Measurements from ENCODE around the gene PHF23.

The PHF23 gene

DNA sequence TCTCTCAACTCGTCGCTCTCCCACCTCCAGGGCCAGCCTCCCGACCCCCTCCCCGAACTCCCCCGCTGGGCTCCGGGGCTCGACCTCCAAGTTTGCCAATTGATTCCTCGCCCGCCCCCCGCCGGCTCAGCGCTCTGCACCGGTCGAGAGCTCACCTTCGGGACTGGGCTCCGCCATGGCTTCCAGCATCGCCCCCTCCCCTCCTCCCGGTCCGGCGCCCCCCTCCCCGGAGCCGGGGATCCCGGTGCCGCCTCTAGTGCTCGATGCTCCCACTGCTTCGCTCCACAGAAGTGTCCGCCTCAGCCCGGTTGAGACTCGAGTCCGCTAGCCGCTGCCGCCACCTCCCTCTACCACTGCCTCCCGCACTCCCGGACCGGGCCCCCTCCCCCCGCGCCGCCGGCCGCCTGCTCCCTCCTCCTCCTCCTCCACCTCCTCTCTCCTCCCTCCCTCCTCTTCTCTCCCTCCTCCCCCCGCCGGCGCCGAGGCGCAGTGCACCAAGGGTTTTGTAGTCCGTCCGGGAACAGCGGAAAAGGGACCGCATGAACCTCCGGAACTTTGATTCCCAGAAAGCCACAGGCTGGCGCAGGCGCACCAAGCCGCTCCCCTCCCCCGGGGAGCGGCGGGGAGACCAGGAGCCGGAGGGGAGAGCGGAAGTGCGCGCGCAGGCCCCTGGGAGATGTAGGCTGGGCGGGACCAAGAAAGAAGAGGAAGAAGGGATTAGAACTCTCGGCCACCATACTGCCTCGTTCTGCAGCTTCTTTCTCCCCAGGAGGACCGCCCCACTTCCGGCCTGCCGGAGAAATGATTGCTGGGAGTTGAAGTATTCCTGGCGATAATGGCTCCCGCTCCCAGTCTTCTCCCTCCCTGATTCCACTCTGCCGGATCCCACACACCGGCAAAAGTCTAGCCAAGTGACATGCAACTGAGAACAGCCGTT is at the start of gene PHF23:
Gene PHF23, minus strand, starts transcription at position 367 of the 937 bp plus-strand sequence. Its CDS starts 178 bp downstream, at position 189.
- no peak for FAIRE-seq

GRCh38 chr17:7285679-7286078 is 46.4 kb upstream of the PHF23 start:
- no peak for DNase-seq (ENCODE audit: low spot score)
- no peak for FAIRE-seq

More for the DNA sequence above, at the start of gene PHF23:
- DNase-seq (ENCODE audit: low spot score), result peak; percentile 95

DNA sequence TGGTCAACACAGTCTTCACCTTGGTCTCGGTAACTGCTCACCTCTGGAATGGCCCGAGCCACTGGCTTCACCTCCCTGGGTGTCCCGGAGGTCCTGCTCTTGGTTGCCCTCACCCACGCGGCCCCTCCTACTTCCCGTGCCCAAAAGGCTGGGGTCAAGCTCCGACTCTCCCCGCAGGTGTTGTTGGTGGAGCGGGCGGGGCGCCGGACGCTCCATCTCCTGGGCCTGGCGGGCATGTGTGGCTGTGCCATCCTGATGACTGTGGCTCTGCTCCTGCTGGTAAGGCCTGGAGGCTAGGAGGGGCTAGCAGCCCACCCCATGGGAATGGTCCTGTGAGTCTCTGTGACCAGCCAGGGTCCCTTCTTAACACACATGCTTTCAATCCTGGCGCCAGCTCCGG is 45.7 kb upstream of the PHF23 start:
- DNase-seq (ENCODE audit: low spot score), result no peak
- FAIRE-seq, result no peak

GRCh38 chr17:7283471-7284216 is 44.4 kb upstream of the PHF23 start:
- FAIRE-seq (no peak), DNase-seq (ENCODE audit: low spot score) (no peak)

GRCh38 chr17:7282752-7283321 is 43.6 kb upstream of the PHF23 start:
- DNase-seq (ENCODE audit: low spot score) (no peak), FAIRE-seq (no peak)

GRCh38 chr17:7281953-7282751 is 42.9 kb upstream of the PHF23 start:
- FAIRE-seq, result no peak
- DNase-seq (ENCODE audit: low spot score), result no peak

DNA sequence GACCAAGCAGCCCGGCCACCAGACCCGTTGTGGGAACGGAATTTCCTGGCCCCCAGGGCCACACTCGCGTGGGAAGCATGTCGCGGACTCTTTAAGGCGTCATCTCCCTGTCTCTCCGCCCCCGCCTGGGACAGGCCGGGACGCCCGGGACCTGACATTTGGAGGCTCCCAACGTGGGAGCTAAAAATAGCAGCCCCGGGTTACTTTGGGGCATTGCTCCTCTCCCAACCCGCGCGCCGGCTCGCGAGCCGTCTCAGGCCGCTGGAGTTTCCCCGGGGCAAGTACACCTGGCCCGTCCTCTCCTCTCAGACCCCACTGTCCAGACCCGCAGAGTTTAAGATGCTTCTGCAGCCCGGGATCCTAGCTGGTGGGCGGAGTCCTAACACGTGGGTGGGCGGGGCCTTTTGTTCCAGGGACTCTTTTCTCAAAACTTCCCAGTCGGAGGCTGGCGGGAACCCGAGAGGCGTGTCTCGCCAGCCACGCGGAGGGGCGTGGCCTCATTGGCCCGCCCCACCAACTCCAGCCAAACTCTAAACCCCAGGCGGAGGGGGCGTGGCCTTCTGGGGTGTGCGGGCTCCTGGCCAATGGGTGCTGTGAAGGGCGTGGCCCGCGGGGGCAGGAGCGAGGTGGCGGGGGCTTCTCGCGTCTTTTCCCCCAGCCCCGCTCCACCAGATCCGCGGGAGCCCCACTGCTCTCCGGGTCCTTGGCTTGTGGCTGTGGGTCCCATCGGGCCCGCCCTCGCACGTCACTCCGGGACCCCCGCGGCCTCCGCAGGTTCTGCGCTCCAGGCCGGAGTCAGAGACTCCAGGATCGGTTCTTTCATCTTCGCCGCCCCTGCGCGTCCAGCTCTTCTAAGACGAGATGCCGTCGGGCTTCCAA is 42.1 kb upstream of the PHF23 start, which contains the start of gene SLC2A4:
Gene SLC2A4, plus strand, starts transcription at position 645 of the 879 bp plus-strand sequence. Its CDS starts 217 bp downstream, at position 862.
- no peak for FAIRE-seq
- DNase-seq (ENCODE audit: low spot score), result peak; percentile 93

- peak; percentile 69 for DNase-seq (ENCODE audit: low spot score)
- no peak for FAIRE-seq
Measured at GRCh38 chr17:7280519-7281073, 41.3 kb upstream of the PHF23 start.

DNA sequence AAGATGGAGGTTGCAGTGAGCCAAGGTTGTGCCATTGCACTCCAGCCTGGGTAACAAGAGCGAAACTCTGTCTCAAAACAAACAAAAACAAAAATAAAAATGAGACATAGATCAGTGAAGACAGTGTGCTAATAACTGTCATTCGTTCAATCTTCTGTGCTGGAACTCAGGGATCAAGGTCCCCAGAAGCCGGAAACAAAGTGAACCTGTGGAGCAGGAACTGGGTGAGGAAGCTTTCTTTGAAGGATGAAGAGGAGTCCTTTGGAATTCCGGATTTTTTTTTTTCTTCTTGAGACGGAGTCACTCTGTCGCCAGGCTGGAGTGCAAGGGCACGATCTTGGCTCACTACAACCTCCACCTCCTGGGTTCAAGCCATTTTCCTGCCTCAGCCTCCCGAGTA is 40.2 kb upstream of the PHF23 start:
- FAIRE-seq, result no peak

DNA sequence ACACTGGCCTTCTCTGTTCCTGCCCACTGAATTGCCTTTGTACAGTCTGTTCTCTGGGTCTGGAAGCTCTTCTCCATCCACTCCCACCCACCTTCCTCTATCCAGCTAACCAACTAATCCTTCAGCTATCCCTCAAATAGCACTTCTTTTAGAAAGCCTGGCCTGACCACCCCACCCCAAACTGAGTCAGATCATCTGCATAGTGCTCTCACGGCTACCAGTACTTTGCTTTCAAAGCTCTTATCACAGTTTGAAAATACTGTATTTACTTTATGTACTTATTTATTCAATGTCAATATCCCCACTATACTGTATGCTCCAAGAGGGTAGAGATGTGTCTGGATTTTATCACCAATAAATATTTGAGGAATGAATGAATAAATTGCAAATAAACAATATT is 27.5 kb upstream of the PHF23 start:
- DNase-seq (ENCODE audit: low spot score) (no peak), FAIRE-seq (no peak)

More for the DNA sequence above, 40.2 kb upstream of the PHF23 start:
- no peak for DNase-seq (ENCODE audit: low spot score)

DNA sequence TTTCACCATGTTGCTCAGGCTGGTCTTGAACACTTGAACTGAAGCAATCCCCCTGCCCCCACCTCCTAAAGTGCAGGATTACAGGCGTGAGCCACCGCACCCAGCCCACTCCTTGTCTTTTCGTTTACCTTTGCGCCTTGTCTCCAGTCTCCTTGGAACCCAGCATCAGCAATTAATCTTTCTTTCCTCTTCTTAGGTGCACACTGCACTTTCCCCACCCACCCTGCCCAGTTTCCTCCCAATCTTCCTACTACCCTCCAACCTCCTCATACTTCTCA is 24.5 kb upstream of the PHF23 start:
- FAIRE-seq, result no peak

GRCh38 chr17:7262935-7263800 is 23.9 kb upstream of the PHF23 start:
- DNase-seq (ENCODE audit: low spot score) (no peak), FAIRE-seq (no peak)

More for the DNA sequence above, 24.5 kb upstream of the PHF23 start:
- DNase-seq (ENCODE audit: low spot score), result no peak

DNA sequence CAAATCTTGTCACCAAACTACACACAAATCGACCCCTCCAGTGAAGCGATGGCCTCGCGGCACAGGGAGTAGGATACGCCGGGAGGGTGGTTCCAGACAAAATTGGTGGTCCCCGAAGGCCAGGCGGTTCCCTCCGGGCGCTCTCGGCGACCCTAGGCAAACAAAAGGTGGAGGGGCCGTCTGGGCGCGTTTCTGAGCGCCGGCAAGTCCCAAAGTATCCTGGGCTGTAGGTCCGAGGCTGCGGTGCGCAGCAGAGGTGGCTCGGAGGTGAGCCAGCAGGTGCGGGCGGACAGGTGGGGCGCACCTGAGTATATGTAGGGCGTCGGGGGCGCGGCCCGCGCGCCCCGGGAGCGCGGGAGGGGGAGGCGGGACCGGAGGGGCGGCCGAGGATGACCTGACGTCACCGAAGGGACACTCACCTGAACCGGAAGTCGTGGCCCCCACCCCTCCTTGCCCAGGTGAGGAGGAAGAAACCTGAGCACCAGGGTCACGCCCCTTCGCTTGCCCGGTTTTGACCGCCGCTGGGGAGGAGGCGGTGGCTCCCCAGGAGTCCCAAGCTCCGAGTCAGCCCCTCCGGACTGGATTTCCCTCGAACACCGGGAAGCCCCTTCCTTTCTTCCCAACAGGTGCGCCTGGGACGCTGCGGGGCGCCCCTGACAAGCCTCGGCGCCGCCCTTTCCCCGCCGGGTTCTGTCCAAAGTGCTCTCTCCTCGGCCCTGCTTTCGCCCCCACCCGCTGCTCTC is 23.1 kb upstream of the PHF23 start, which contains the start of gene CLDN7:
Gene CLDN7, minus strand, starts transcription at position 287 of the 743 bp plus-strand sequence. CDS start 435 bp downstream, outside the sequence.
- DNase-seq (ENCODE audit: low spot score), result no peak
- no peak for FAIRE-seq

DNA sequence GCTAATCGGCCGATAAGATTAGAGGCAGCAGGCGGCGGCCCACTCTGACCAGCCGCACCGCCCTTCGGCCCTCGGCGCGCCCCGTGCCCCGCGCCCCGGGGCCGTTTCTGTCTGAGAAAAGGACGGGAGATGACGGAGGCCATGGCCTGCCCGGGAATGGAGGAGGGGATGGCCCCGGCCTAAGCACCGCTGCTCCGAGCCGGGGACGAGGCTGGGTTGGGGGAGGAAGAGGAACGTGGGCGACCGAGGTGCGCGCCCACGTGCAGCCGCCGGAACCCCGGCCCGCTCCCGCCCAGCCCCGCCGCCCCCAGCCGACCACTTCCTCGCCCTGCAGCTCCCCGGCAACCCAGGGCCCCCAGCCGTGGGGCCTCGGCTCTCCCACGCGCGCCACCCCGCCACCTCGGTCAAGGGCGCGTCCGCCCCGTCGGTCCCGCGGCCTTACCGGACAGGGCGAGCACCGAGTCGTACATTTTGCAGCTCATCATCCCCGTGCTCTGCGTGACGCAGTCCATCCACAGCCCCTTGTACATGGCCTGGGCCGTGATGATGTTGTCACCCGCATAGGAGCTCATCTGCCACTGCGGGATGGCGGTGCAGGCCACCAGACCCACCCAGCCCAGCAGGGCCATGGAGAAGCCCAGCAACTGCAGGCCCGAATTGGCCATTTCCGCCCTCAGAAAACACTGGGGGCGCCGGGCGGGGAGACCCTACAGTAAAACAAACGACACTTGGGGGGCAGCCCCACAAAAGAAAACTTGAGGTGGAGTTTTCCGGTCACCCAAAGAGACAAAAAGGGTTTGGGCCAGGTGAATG is 22.3 kb upstream of the PHF23 start:
- FAIRE-seq, result no peak
- no peak for DNase-seq (ENCODE audit: low spot score)

DNA sequence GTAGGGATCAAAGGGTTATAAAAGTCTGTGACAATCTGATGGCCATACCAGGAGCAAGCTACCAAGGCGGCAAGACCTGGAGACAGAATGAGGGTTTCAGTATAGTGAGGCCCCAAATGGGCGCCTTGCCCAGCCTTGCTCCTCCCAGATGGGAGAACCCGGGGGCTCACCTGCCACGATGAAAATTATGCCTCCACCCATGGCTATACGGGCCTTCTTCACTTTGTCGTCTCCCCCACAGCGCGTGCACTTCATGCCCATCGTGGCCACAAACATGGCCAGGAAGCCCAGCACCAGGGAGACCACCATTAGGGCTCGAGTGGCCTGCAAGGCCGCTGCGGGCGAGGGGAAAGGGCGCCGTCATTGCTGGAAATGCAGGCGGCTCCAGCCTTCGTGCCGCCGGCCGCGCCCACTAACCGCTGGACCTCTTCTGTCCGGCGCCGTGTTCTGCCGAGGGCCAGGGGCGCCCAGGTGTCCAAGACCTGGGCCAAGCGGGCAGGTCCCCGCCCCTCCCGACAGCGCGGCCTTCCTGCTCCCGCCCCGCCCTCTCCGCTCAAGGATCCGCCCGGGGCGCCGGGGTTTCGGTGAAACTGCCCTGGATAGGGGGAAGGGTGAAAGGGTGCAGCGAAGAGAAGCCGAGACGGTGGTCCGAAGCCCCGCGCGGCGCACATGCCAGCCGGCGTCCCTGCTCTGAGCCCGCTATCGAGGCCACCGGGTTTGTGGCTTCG is 21.6 kb upstream of the PHF23 start:
- FAIRE-seq (no peak), DNase-seq (ENCODE audit: low spot score) (no peak)

DNA sequence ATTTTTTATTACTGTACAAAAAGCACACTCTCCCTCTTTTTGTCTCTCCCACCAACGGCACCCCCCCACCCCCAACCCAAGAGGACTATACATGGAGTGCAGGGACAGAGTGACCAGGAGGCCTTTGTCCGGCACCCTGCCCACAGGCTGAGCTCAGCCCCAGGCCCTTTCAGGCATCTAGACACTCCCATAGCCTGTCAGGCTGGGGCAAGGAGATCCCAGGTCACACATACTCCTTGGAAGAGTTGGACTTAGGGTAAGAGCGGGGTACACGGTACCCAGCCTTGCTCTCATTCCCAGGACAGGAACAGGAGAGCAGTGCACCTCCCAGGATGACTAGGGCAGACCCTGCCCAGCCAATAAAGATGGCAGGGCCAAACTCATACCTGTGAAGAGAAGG is 20.9 kb upstream of the PHF23 start:
- DNase-seq (ENCODE audit: low spot score) (no peak), FAIRE-seq (no peak)

GRCh38 chr17:7259555-7259889 is 20.3 kb upstream of the PHF23 start:
- no peak for FAIRE-seq

More at GRCh38 chr17:7259555-7259889, 20.3 kb upstream of the PHF23 start:
- DNase-seq (ENCODE audit: low spot score), result no peak

Data from urothelium cell line (cell line).